Left forelimb (tissue), 1 donor: ENCODE data around the gene ARHGAP33.

Experiments
- DNase-seq: peaks from one replicate; pipeline ENCODE4 v3.0.0-alpha.2; 2018; ENCODE audit warnings: low spot score

Gene ARHGAP33

GRCh38 chr19:35780058-35780457 is 4.7 kb downstream of the ARHGAP33 start:
- DNase-seq = no peak

GRCh38 chr19:35780717-35781116 is 5.4 kb downstream of the ARHGAP33 start:
- no peak for DNase-seq

- DNase-seq = no peak
Observed at GRCh38 chr19:35781650-35782049, 6.3 kb downstream of the ARHGAP33 start.

- DNase-seq = no peak
Observed at GRCh38 chr19:35782589-35782988, 7.2 kb downstream of the ARHGAP33 start.

GRCh38 chr19:35783469-35784434 is 8.4 kb downstream of the ARHGAP33 start:
- DNase-seq = no peak

- DNase-seq = no peak
Observed at GRCh38 chr19:35784503-35785338, 9.4 kb downstream of the ARHGAP33 start.

- no peak for DNase-seq
Observed at GRCh38 chr19:35785339-35785627, 9.9 kb downstream of the ARHGAP33 start.

GRCh38 chr19:35786299-35787160 is 11.2 kb downstream of the ARHGAP33 start:
- no peak for DNase-seq

- no peak for DNase-seq
Observed at GRCh38 chr19:35787227-35787799, 11.9 kb downstream of the ARHGAP33 start.

- DNase-seq = no peak
Observed at GRCh38 chr19:35788205-35788960, 13.0 kb downstream of the ARHGAP33 start.

- DNase-seq = no peak
Observed at GRCh38 chr19:35789195-35789977, 14.0 kb downstream of the ARHGAP33 start.

GRCh38 chr19:35789978-35790944 is 14.9 kb downstream of the ARHGAP33 start:
- no peak for DNase-seq

- no peak for DNase-seq
Observed at GRCh38 chr19:35790981-35791813, 15.8 kb downstream of the ARHGAP33 start.

GRCh38 chr19:35791814-35792279 is 16.5 kb downstream of the ARHGAP33 start:
- DNase-seq = no peak

GRCh38 chr19:35792312-35792711 is 16.9 kb downstream of the ARHGAP33 start:
- DNase-seq = no peak

GRCh38 chr19:35792888-35793287 is 17.5 kb downstream of the ARHGAP33 start:
- DNase-seq = no peak

- DNase-seq = no peak
Observed at GRCh38 chr19:35793381-35794165, 18.2 kb downstream of the ARHGAP33 start.
